Activated naive CD4-positive, alpha-beta T cell treated with anti-CD3 and anti-CD28 coated beads, Interleukin-2, amount 10 ng/mL, durations not matched to agents 7 days and 5 days (primary cell): ENCODE data around the gene DDX4.
A peak's percentile ranks its signal among the peaks of the same experiment; 100 is the strongest.

ENCODE experiments used
- CTCF ChIA-PET: fragments of 350-600 bp; sonication (Branson Sonifier 250); formaldehyde crosslinking; loops from one replicate; lab custom pipeline; 2021; ENCODE audit warnings: antibody characterized with exemption; lab: Charles Lee
- DNase-seq: peaks from one replicate; pipeline ENCODE4 v3.0.0-alpha.2; 2020
- H3K27ac Mint-ChIP-seq: one replicate; pipeline ENCODE4 v1.8.0; 2021; ENCODE audit warnings: mild to moderate bottlenecking, moderate library complexity, mixed read lengths
- H3K27me3 Mint-ChIP-seq: one replicate; pipeline ENCODE4 v1.8.0; 2021; ENCODE audit warnings: mild to moderate bottlenecking, mixed read lengths
- H3K36me3 Mint-ChIP-seq: one replicate; pipeline ENCODE4 v1.8.0; 2021; ENCODE audit warnings: mixed read lengths
- H3K4me1 Mint-ChIP-seq: one replicate; pipeline ENCODE4 v1.8.0; 2021; ENCODE audit warnings: mixed read lengths
- H3K4me3 Mint-ChIP-seq: one replicate; pipeline ENCODE4 v1.8.0; 2021; ENCODE audit warnings: mild to moderate bottlenecking, moderate library complexity, mixed read lengths
- H3K9me3 Mint-ChIP-seq: one replicate; pipeline ENCODE4 v1.8.0; 2021; ENCODE audit warnings: mixed read lengths

The DDX4 gene

GRCh38 chr5:55855509-55855908, 117.6 kb downstream of the DDX4 start:
- Mint-ChIP-seq H3K4me3 (no peak overlapping the region), H3K27ac (peak overlapping the region; percentile 80), H3K27me3 (no peaks in the 10 kb centered on the region), H3K36me3 (peaks cover 2% of the 10 kb centered on the region), H3K4me1 (peaks cover 49% of the 10 kb centered on the region), H3K9me3 (no peaks in the 10 kb centered on the region)
- DNase-seq = peak; percentile 30
- CTCF ChIA-PET = interaction anchor here (0.6 to 1.8 kb wide), 11 partner anchors 10 to 346 kb away, joined by 3 to 7 read pairs (median 3); no protein-coding TSS in a partner anchor

- peak; percentile 42 for DNase-seq
- Mint-ChIP-seq H3K4me1 (peaks cover 44% of the 10 kb centered on the region), H3K27me3 (no peaks in the 10 kb centered on the region), H3K9me3 (no peaks in the 10 kb centered on the region), H3K4me3 (no peak overlapping the region), H3K27ac (peak overlapping the region; percentile 80), H3K36me3 (peaks cover 2% of the 10 kb centered on the region)
- CTCF ChIA-PET = interaction anchor here (0.7 to 1.8 kb wide), 5 partner anchors 9 to 65 kb away, joined by 3 to 6 read pairs (median 4); no protein-coding TSS in a partner anchor
Measured at GRCh38 chr5:55856516-55857246, 118.8 kb downstream of the DDX4 start.

- Mint-ChIP-seq H3K4me3 (no peak overlapping the region), H3K9me3 (no peaks in the 10 kb centered on the region), H3K27me3 (no peaks in the 10 kb centered on the region), H3K4me1 (peaks cover 44% of the 10 kb centered on the region), H3K27ac (peak overlapping the region; percentile 80), H3K36me3 (peaks cover 2% of the 10 kb centered on the region)
- CTCF ChIA-PET = interaction anchor here (1.3 to 1.6 kb wide), 2 partner anchors 8 to 12 kb away, joined by 3 to 6 read pairs; no protein-coding TSS in a partner anchor
- DNase-seq = no peak
Measured at GRCh38 chr5:55857247-55857640, 119.4 kb downstream of the DDX4 start.

GRCh38 chr5:55858104-55858503, 120.2 kb downstream of the DDX4 start:
- DNase-seq = no peak
- H3K9me3 Mint-ChIP-seq = no peaks in the 10 kb centered on the region
- H3K27ac Mint-ChIP-seq = no peak overlapping the region
- H3K27me3 Mint-ChIP-seq = no peaks in the 10 kb centered on the region
- CTCF ChIA-PET = interaction anchor here (1.3 kb wide), 1 partner anchor 11 kb away, joined by 3 read pairs; no protein-coding TSS in a partner anchor
- H3K4me3 Mint-ChIP-seq = no peak overlapping the region
- H3K4me1 Mint-ChIP-seq = peaks cover 42% of the 10 kb centered on the region
- H3K36me3 Mint-ChIP-seq = peaks cover 2% of the 10 kb centered on the region

GRCh38 chr5:55860288-55860687, 122.4 kb downstream of the DDX4 start:
- Mint-ChIP-seq H3K27me3 (no peaks in the 10 kb centered on the region), H3K4me1 (peaks cover 25% of the 10 kb centered on the region), H3K9me3 (no peaks in the 10 kb centered on the region), H3K36me3 (peaks cover 2% of the 10 kb centered on the region), H3K4me3 (no peak overlapping the region), H3K27ac (no peak overlapping the region)
- CTCF ChIA-PET = no interaction called here
- DNase-seq = no peak

GRCh38 chr5:55860709-55861108, 122.8 kb downstream of the DDX4 start:
- H3K27me3 Mint-ChIP-seq = no peaks in the 10 kb centered on the region
- CTCF ChIA-PET = no interaction called here
- no peak overlapping the region for H3K27ac Mint-ChIP-seq
- H3K4me1 Mint-ChIP-seq = peaks cover 23% of the 10 kb centered on the region
- no peaks in the 10 kb centered on the region for H3K9me3 Mint-ChIP-seq
- no peak for DNase-seq
- peaks cover 2% of the 10 kb centered on the region for H3K36me3 Mint-ChIP-seq
- H3K4me3 Mint-ChIP-seq = no peak overlapping the region

GRCh38 chr5:55864606-55865541, 127.0 kb downstream of the DDX4 start:
- CTCF ChIA-PET = interaction anchor here (1.1 to 2.1 kb wide), 2 partner anchors 8 to 12 kb away, joined by 3 to 6 read pairs; no protein-coding TSS in a partner anchor
- H3K27me3 Mint-ChIP-seq = no peaks in the 10 kb centered on the region
- peak; percentile 24 for DNase-seq
- no peak overlapping the region for H3K4me3 Mint-ChIP-seq
- H3K9me3 Mint-ChIP-seq = no peaks in the 10 kb centered on the region
- H3K36me3 Mint-ChIP-seq = no peaks in the 10 kb centered on the region
- H3K4me1 Mint-ChIP-seq = peaks cover 5% of the 10 kb centered on the region
- no peak overlapping the region for H3K27ac Mint-ChIP-seq

GRCh38 chr5:55865831-55866230, 128.0 kb downstream of the DDX4 start:
- H3K4me3 Mint-ChIP-seq = no peak overlapping the region
- no peak for DNase-seq
- no peaks in the 10 kb centered on the region for H3K27me3 Mint-ChIP-seq
- H3K4me1 Mint-ChIP-seq = peaks cover 5% of the 10 kb centered on the region
- no peaks in the 10 kb centered on the region for H3K9me3 Mint-ChIP-seq
- CTCF ChIA-PET = interaction anchor here (1.1 to 2.1 kb wide), 2 partner anchors 9 to 13 kb away, joined by 3 to 6 read pairs; no protein-coding TSS in a partner anchor
- H3K36me3 Mint-ChIP-seq = no peaks in the 10 kb centered on the region
- no peak overlapping the region for H3K27ac Mint-ChIP-seq

- H3K27ac Mint-ChIP-seq = no peak overlapping the region
- CTCF ChIA-PET = interaction anchor here (2.1 kb wide), 1 partner anchor 10 kb away, joined by 6 read pairs; no protein-coding TSS in a partner anchor
Measured at GRCh38 chr5:55866485-55866884, 128.6 kb downstream of the DDX4 start.

More at GRCh38 chr5:55866485-55866884, 128.6 kb downstream of the DDX4 start:
- no peaks in the 10 kb centered on the region for H3K27me3 Mint-ChIP-seq
- H3K36me3 Mint-ChIP-seq = no peaks in the 10 kb centered on the region
- H3K9me3 Mint-ChIP-seq = no peaks in the 10 kb centered on the region
- DNase-seq = no peak
- no peak overlapping the region for H3K4me3 Mint-ChIP-seq
- H3K4me1 Mint-ChIP-seq = peaks cover 5% of the 10 kb centered on the region
